GM19467 (cell line): ENCODE data around the gene ADAT3.

Experiments
- ATAC-seq: cut with Tn5 transposase; IDR thresholded peaks from one replicate; pipeline ENCODE4 v1.9.1; 2021; ENCODE audit warnings: mild to moderate bottlenecking, moderate library complexity; ENCODE audit not compliant: unreplicated experiment

The ADAT3 gene

DNA sequence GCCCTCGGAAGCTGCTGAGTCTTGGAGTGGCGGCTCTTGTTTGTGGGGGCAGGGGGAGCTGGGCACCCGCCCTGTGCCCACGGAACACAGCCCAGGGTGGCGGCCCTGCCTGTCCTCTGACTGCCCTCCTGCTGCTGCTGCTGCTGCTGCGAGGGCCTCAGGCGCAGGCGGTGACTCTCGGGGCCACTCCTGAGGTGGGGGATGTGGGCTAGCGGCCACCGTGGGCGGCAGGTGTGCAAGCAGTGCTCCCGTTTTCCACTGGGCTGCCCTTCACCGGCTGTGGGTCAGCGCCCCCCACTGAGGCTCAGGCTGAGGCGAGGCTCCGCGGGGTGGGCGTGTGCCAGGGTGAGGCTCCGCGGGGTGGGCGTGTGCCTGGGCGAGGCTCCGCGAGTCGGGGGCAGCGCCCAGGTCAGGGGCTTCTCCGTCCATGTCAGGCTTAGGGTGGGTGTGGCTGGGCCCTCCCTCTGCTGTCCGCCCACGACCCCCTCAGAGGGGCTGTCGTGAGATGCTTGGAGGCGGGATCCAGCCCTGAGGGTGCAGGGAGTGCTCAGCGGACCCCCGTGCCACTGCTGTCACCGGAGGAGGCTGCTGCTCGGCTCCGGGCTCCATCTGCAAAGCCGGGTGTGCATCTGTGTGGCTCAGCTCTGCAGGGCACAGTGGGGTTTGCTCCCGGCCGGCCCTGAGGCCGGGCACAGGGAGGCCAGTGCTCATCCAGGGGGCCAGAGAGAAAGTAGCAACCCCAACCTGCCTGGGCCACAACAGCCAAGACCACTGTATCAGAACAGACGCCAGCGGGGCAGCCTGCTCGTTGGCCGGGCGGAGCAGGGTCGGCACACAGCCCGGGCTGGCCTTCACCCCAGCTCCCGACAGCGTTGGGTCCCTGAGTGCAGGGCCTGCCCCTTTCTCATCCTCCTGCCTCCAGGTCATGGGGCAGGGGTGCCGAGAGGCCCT lies 50.2 kb downstream of the ADAT3 start:
- no peak for ATAC-seq

DNA sequence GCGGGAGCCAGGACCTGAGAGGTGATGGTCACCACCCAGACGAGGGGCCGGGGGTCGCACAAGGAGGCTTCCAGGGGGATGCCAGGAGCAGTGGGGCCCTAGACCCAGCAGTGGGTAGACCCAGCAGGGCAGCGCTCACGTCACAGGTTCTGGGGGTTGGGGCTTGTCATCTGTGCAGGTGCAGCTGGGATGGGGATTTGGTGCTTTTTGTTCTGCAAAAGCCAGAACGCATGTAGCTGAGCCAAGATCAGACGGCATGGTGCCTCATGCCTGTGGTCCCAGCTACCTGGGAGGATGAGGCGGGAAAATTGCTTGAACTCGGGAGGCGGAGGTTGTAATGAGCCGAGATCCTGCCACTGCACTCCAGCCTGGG lies 50.9 kb downstream of the ADAT3 start:
- no peak for ATAC-seq

DNA sequence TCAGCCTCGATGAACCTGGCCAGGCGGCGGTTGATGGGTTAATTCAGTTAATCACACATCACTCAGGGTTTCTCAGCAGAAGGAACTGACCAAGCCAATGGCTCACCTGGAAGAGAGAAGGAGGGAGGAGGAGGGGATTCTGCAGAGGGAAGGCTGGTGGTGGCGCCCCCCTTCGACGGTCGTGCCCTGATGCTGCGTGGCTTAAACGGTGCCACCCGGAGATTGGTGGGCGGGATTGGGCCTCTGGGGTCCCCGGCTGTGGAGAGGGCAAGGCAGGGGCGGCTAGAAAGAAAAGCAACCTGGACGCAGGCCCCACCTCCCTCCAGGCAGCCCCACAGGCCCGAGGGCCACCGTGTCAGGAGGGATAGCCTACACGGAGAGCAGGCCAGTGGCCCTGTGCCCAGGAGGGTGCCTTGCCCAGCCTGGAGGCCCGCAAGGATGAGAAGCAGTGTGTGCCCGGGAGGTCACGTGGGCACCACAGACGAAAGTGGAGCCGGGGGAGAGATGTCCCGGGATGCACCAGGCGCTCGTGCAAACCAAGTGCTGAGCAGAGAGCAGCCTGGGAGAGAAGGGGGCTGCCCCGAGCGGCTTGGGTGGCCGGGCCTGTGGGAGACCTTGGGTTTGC lies 51.8 kb downstream of the ADAT3 start:
- no peak for ATAC-seq

DNA sequence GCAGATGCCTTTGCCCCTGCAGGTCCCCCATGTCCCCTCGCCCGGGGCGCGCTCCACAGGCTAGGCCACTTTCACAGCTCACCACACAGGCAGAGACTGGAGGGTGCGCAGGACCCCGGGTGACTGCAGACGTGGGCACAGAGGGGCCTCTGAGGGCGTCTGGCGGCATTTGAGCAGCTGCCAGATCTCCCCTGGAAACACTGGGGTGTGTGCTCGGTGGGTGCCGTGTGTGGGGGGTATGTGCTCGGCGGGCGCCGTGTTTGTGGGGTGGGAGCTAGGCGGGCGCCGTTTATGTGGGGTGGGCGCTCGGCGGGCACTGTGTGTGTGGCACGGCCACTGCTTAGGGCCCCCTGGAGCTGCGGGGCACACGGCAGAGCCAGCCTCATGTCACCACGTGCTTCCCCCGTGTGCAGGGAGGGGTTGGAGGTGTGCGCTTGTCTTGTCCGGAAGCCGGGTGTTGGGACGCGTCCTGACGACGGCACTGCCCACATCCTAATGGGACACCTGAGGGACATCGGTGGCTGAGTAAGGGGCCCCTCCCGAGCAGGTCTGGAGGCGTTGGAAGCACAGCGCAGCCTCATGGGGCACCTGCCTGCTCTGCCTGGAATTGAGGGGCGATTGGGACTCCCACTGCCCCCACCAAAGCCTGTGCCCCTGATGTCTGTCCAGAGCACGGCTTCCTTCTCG lies 52.5 kb downstream of the ADAT3 start:
- no peak for ATAC-seq

DNA sequence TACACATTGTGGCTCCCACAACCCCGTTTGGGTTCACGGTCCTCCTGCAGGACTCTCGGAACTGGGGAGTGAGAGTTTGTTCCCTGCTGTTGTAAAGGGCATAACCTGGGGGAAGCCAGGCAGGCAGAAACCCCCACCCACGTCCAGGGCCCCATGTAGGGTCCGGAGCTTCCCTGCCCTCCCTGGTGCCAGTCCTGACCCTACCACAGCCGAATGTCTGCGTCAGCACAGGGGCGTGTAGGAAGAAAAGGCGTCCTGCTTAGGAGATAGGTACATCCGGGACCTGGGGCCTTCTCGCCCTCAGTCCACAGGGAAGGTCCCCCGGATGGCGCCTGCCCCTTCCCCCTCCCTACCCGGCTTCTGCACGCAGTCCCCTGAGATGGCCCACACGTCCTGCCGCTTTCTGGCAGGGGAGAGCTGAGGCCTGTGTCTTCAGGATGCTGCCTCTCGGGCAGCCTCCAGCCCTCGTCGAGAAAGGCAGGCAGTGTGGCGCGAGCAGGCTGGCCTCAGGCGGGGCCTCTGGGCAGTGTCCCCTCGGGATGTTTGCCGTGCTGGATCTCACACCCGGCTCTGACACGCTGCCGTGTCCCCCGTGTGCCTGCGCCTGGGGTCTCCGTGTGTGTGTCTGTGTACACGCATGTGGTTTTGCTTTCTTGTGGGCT lies 54.9 kb downstream of the ADAT3 start:
- no peak for ATAC-seq

DNA sequence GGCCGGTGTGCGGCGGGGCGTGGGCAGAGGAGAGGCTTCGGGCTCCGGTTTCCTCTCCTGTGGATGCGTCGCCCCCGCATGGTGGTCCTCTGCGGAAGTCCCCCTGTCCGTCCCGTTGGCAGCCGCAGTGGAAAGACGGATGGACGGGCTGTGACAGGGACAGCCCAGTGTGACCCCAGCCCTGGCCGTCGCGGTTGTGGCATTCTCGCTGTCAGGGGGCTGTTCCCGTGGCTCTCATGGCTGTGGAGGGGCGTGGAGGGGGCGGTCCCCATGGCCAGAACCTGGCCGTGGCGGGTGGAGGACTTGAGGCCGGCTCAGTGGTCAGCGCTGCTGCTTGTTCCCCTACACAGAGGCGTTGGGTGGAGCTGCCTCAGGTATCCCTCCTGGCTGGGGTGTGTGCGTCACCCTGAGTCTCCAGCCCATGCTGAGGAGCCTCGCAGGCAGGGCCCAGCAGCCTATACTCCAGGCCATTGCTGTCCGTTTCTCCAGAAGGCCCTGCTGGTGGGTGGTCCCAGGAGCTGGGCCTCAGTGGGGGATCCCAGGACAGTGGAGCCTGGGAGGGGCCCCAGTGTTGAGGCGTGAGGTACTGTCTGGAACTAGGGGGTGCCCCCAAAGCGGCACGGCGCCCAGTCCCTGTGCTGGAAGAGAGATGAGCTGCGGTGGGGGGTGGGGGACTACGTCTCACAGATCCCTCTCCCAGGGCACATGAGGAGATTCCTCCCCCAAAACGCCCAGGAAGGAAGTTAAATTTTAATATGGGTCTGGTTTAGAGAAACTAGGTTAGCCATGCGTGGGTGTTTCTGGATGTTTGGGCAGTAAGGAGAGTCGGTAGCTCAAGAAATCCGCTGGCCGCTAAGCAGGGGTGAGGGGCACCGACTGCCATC lies 56.0 kb downstream of the ADAT3 start:
- no peak for ATAC-seq

DNA sequence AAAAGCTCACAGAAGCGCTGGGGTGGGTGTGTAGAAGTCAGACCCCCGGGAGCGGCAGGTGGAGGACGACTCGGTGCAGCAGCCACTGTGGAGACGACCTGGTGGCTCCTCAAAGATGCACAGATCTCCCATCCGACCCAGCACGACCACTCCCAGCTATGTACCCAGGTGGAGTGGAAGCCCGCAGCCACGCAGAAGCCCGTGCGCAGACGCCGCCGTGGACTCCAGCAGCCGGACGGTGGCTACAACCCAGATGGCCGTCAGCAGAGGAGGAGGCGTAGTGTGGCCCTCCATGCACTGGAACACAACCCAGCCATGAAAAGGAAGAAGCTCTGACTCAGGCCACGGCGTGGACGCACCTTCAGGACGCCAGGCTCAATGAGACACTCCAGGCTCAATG lies 57.5 kb downstream of the ADAT3 start:
- ATAC-seq: no peak
